ENCODE data around the gene XRCC5. TPM values are rescaled to one million over a fixed set of nuclear protein-coding genes. Genes with fewer than 3 reads are reported as not detected.

XRCC5 gene
- total and polyA plus RNA-seq, 2 donors (not counting 3 experiments of a cell fraction or from before 2014, with no cell fraction given), result 267 to 319 TPM

- Histone ChIP-seq H3K27ac (ENCODE audit: insufficient read depth, low read depth, low read length) (no peak overlapping the region), H3K4me3 (replicated peaks in 1 of 3; ENCODE audit: insufficient read depth in 1 of 3, low read depth in 1 of 3, low read length in 3 of 3) (no peak overlapping the region), H2AFZ (ENCODE audit: low read depth, low read length) (no peak overlapping the region), H3K4me1 (ENCODE audit: control insufficient read depth, extremely low read depth, insufficient read depth, low read length) (no peaks in the 10 kb centered on the region), H3K4me2 (ENCODE audit: insufficient read depth, low read length) (no peak overlapping the region), H3K9me3 (replicated peaks; ENCODE audit: control insufficient read depth, insufficient read depth, low read length) (no peaks in the 10 kb centered on the region), H3K9me1 (replicated peaks; ENCODE audit: control insufficient read depth, extremely low read depth, insufficient read depth, low read length) (no peaks in the 10 kb centered on the region), H3K36me3 (ENCODE audit: control insufficient read depth in 2 of 2, extremely low read depth in 1 of 2, insufficient read depth in 2 of 2, low read length in 2 of 2) (no peaks in the 10 kb centered on the region), H3K27me3 (ENCODE audit: control insufficient read depth in 2 of 2, insufficient read depth in 2 of 2, low read length in 2 of 2) (peaks cover 20 to 22% of the 10 kb centered on the region in 2 experiments), H3K9ac (replicated peaks; ENCODE audit: extremely low read depth, insufficient read depth, low read length) (no peak overlapping the region), H3K79me2 (ENCODE audit: control insufficient read depth, insufficient read depth, low read length) (no peaks in the 10 kb centered on the region), H4K20me1 (replicated peaks; ENCODE audit: control insufficient read depth, extremely low read depth, insufficient read depth, low read length) (no peaks in the 10 kb centered on the region)
- ChIA-PET POLR2A (no interaction called here), CTCF (no interaction called here)
- BruUV-seq (replicated peaks), result no TSS peak
- FAIRE-seq, result no peak
- no peak for TF ChIP-seq GATA2 (IDR thresholded peaks at IDR 0.05; ENCODE audit: insufficient read depth, insufficient read length, low read depth, low read length)
- TF ChIP-seq EZH2 (IDR thresholded peaks at IDR 0.05; ENCODE audit: borderline replicate concordance, low read depth, low read length, severe bottlenecking), result no peak
- no peak for TF ChIP-seq POLR2A (IDR thresholded peaks at IDR 0.05; ENCODE audit: low read depth, low read length)
- TF ChIP-seq MYC (IDR thresholded peaks at IDR 0.05; ENCODE audit: low read depth, low read length), result no peak
- TF ChIP-seq FOS (IDR thresholded peaks at IDR 0.05; ENCODE audit: borderline replicate concordance, insufficient read depth, low read length), result no peak
- TF ChIP-seq POLR2AphosphoS5 (IDR thresholded peaks at IDR 0.05; ENCODE audit: insufficient read depth, low read depth, low read length), result no peak
- TF ChIP-seq JUN (IDR thresholded peaks at IDR 0.05; ENCODE audit: borderline replicate concordance, insufficient read depth, insufficient read length, low read depth), result no peak
- TF ChIP-seq, protein P1, sequence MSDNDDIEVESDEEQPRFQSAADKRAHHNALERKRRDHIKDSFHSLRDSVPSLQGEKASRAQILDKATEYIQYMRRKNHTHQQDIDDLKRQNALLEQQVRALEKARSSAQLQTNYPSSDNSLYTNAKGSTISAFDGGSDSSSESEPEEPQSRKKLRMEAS (IDR thresholded peaks at IDR 0.05; ENCODE audit: insufficient read depth, insufficient read length), result no peak
- TF ChIP-seq, protein P2, sequence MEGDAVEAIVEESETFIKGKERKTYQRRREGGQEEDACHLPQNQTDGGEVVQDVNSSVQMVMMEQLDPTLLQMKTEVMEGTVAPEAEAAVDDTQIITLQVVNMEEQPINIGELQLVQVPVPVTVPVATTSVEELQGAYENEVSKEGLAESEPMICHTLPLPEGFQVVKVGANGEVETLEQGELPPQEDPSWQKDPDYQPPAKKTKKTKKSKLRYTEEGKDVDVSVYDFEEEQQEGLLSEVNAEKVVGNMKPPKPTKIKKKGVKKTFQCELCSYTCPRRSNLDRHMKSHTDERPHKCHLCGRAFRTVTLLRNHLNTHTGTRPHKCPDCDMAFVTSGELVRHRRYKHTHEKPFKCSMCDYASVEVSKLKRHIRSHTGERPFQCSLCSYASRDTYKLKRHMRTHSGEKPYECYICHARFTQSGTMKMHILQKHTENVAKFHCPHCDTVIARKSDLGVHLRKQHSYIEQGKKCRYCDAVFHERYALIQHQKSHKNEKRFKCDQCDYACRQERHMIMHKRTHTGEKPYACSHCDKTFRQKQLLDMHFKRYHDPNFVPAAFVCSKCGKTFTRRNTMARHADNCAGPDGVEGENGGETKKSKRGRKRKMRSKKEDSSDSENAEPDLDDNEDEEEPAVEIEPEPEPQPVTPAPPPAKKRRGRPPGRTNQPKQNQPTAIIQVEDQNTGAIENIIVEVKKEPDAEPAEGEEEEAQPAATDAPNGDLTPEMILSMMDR (IDR thresholded peaks at IDR 0.05; ENCODE audit: extremely low read depth in 1 of 2, insufficient read depth in 1 of 2, low read depth in 1 of 2, low read length in 2 of 2), result no peak
- intact Hi-C loops (cut with micrococcal nuclease) (no loop called here), dilution Hi-C loops (cut with MboI; ENCODE audit: extremely low pct_ligation_motif_present, low sequenced_read_pairs) (no loop called here)
- DNase-seq (ENCODE audit: low read depth, low spot score), result no peak
Observed at GRCh38 chr2:216098421-216099334, 10.5 kb upstream of the XRCC5 start.

Measured in endothelial cell of umbilical vein (primary cell).